PC-9 (cell line): ENCODE data around the gene FOSL2. TPM values are rescaled to one million over a fixed set of nuclear protein-coding genes. Genes with fewer than 3 reads are reported as not detected.

Source experiments
- BruUV-seq: library from RNA; stranded (reverse); fragments of 400-500 nt; replicated peaks from 2 replicates; lab custom pipeline; 2021; lab: Mats Ljungman, UMichigan
- CTCF ChIA-PET: fragments of 300-600 bp; sonication (Branson Sonifier 250); formaldehyde crosslinking; loops from one replicate; lab custom pipeline; 2022; ENCODE audit warnings: antibody characterized with exemption; lab: Charles Lee
- POLR2A ChIA-PET: fragments of 300-600 bp; sonication (Branson Sonifier 250); formaldehyde crosslinking; loops from one replicate; lab custom pipeline; 2022; ENCODE audit warnings: antibody characterized with exemption; ENCODE audit not compliant: unreplicated experiment; lab: Charles Lee
- DNase-seq, 2 experiments: peaks; one replicate each; pipeline versions ENCODE4 v3.0.0 to v3.0.0-alpha.2; 2015 to 2022; ENCODE audit warnings: mixed read lengths in 1 of 2
- H2AFZ ChIP-seq: fragments of 200-600 bp; sonication (generic); 2 replicates; pipeline ENCODE4 v1.8.1; 2017; ENCODE audit warnings: antibody characterized with exemption
- H3F3A ChIP-seq: fragments of 200-600 bp; sonication (generic); 2 replicates; pipeline ENCODE4 v1.8.1; 2017; ENCODE audit warnings: antibody characterized with exemption, mild to moderate bottlenecking, low read depth; ENCODE audit not compliant: insufficient read depth
- H3K27ac ChIP-seq: fragments of 200-600 bp; sonication (generic); 2 replicates; pipeline ENCODE4 v1.6.1; 2016; ENCODE audit warnings: mixed run types
- H3K27me3 ChIP-seq: fragments of 200-600 bp; sonication (generic); 2 replicates; pipeline ENCODE4 v1.6.1; 2016; ENCODE audit warnings: low read depth, mixed run types; ENCODE audit not compliant: insufficient read depth
- H3K36me3 ChIP-seq: fragments of 200-600 bp; sonication (generic); 2 replicates; pipeline ENCODE4 v1.6.1; 2016; ENCODE audit warnings: low read depth, mixed run types
- H3K4me1 ChIP-seq: fragments of 200-600 bp; sonication (generic); replicated peaks from 2 replicates; pipeline ENCODE4 v1.6.1; 2016; ENCODE audit warnings: mixed run types; ENCODE audit not compliant: insufficient read depth
- H3K4me2 ChIP-seq: fragments of 200-600 bp; sonication (generic); 2 replicates; pipeline ENCODE4 v1.6.1; 2017; ENCODE audit warnings: mixed run types
- H3K4me3 ChIP-seq: fragments of 200-600 bp; sonication (generic); 2 replicates; pipeline ENCODE4 v1.6.1; 2016; ENCODE audit warnings: mixed run types
- H3K79me2 ChIP-seq: fragments of 200-600 bp; sonication (generic); 2 replicates; pipeline ENCODE4 v1.6.1; 2017; ENCODE audit warnings: low read depth, mixed run types
- H3K9me2 ChIP-seq: fragments of 200-600 bp; sonication (generic); 2 replicates; pipeline ENCODE4 v1.8.1; 2017; ENCODE audit warnings: mild to moderate bottlenecking; ENCODE audit not compliant: insufficient read depth
- H3K9me3 ChIP-seq: fragments of 200-600 bp; sonication (generic); 2 replicates; pipeline ENCODE4 v1.8.1; 2016; ENCODE audit warnings: low read depth; ENCODE audit not compliant: insufficient read depth
- H4K20me1 ChIP-seq: fragments of 200-600 bp; sonication (generic); 2 replicates; pipeline ENCODE4 v1.8.1; 2017; ENCODE audit not compliant: insufficient read depth
- CTCF ChIP-seq: fragments of 200-600 bp; sonication (generic); conservative IDR thresholded peaks from 2 replicates; pipeline ENCODE4 v1.6.1; 2017; ENCODE audit warnings: mixed run types, antibody characterized with exemption, mild to moderate bottlenecking, moderate library complexity
- EZH2 ChIP-seq: fragments of 200-600 bp; sonication (generic); IDR thresholded peaks from 2 replicates; pipeline ENCODE4 v1.8.0; 2017; ENCODE audit warnings: antibody characterized with exemption, low read depth
- intact Hi-C: fragments of 100-400 bp; cut with micrococcal nuclease; formaldehyde crosslinking; loops from one replicate; pipeline ENCODE4 v1.10.0; 2022; ENCODE audit not compliant: unreplicated experiment
- total RNA-seq: library from RNA; stranded (reverse); gene quantifications from 2 replicates; pipeline ENCODE4 v1.2.3, GENCODE V29; 2021

The FOSL2 gene
- total RNA-seq, 1 experiment from 2014 or later = 60.0 TPM

- CTCF ChIA-PET = no interaction called here
- intact Hi-C loops = no loop called here
Measured at GRCh38 chr2:28465148-28465885, 72.7 kb downstream of the FOSL2 start.

More at GRCh38 chr2:28465148-28465885, 72.7 kb downstream of the FOSL2 start:
- Histone ChIP-seq H3K4me2 (no peak overlapping the region), H4K20me1 (no peaks in the 10 kb centered on the region), H3K9me2 (no peaks in the 10 kb centered on the region), H3K9me3 (0 out of 2 replicates have a peak, but pooled peaks cover 6% of the 10 kb centered on the region), H3K4me1 (peaks cover 7% of the 10 kb centered on the region; the same call in 1 of the 2 replicates), H3K27ac (no peak overlapping the region), H3F3A (no peaks in the 10 kb centered on the region), H3K4me3 (no peak overlapping the region), H3K27me3 (no peaks in the 10 kb centered on the region), H3K36me3 (no peaks in the 10 kb centered on the region), H2AFZ (no peak overlapping the region), H3K79me2 (no peaks in the 10 kb centered on the region)
- no peak for TF ChIP-seq CTCF
- TF ChIP-seq EZH2 = no peak
- POLR2A ChIA-PET = no interaction called here
- no TSS peak for BruUV-seq
- no peak for DNase-seq

Other genes starting within 250 kb of the FOSL2 start
- 1.7 and 2.7 TPM in 2 replicates for gene PLB1, start 103.2 kb downstream of the FOSL2 start, total RNA-seq